DOHH2 (cell line): ENCODE data around the gene MAGEH1.

Experiments used
- H3F3A ChIP-seq: fragments of 200-600 bp; sonication (generic), shearing (Covaris generic); 2 replicates; pipeline ENCODE4 v1.6.0; 2016; ENCODE audit warnings: antibody characterized with exemption, mild to moderate bottlenecking; ENCODE audit not compliant: control insufficient read depth, insufficient read depth
- H3K27ac ChIP-seq: fragments of 200-600 bp; sonication (generic); 2 replicates; pipeline ENCODE4 v1.5.1; 2014; ENCODE audit warnings: low read depth, mild to moderate bottlenecking, low read length, moderate library complexity
- H3K27me3 ChIP-seq: fragments of 200-600 bp; sonication (generic); 2 replicates; pipeline ENCODE4 v1.6.1; 2014; ENCODE audit warnings: mild to moderate bottlenecking, low read length, mixed read lengths; ENCODE audit not compliant: control insufficient read depth
- H3K36me3 ChIP-seq: fragments of 200-600 bp; sonication (generic); 2 replicates; pipeline ENCODE4 v1.6.1; 2014; ENCODE audit warnings: mild to moderate bottlenecking, low read length, moderate library complexity, mixed read lengths; ENCODE audit not compliant: control insufficient read depth
- H3K4me1 ChIP-seq: fragments of 200-600 bp; sonication (generic); 2 replicates; pipeline ENCODE4 v1.6.1; 2014; ENCODE audit warnings: mild to moderate bottlenecking, low read length, mixed read lengths; ENCODE audit not compliant: control insufficient read depth
- H3K4me2 ChIP-seq: fragments of 200-600 bp; sonication (generic); 2 replicates; pipeline ENCODE4 v1.6.0; 2014; ENCODE audit warnings: mild to moderate bottlenecking, low read length, moderate library complexity
- H3K4me3 ChIP-seq: fragments of 200-600 bp; sonication (generic); 2 replicates; pipeline ENCODE4 v1.5.1; 2014; ENCODE audit warnings: mild to moderate bottlenecking, low read length, mixed read lengths
- H3K79me2 ChIP-seq: fragments of 200-600 bp; sonication (generic); 2 replicates; pipeline ENCODE4 v1.6.1; 2014; ENCODE audit warnings: mild to moderate bottlenecking, low read length, mixed read lengths; ENCODE audit not compliant: control insufficient read depth
- H3K9me2 ChIP-seq: fragments of 200-600 bp; sonication (generic); replicated peaks from 2 replicates; pipeline ENCODE4 v1.6.1; 2014; ENCODE audit warnings: mild to moderate bottlenecking, low read length, mixed read lengths; ENCODE audit not compliant: control insufficient read depth
- H3K9me3 ChIP-seq: fragments of 200-600 bp; sonication (generic); 2 replicates; pipeline ENCODE4 v1.6.1; 2014; ENCODE audit warnings: antibody characterized with exemption, low read length, mixed read lengths; ENCODE audit not compliant: control insufficient read depth, insufficient read depth
- H4K20me1 ChIP-seq: fragments of 200-600 bp; sonication (generic); 2 replicates; pipeline ENCODE4 v1.6.0; 2014; ENCODE audit warnings: low read depth, mild to moderate bottlenecking, antibody characterized with exemption, low read length, moderate library complexity; ENCODE audit not compliant: control insufficient read depth, insufficient read depth
- EZH2phosphoT487 ChIP-seq: fragments of 200-600 bp; sonication (generic); IDR thresholded peaks from 2 replicates; pipeline ENCODE4 v1.6.1; 2017; ENCODE audit warnings: borderline replicate concordance, mild to moderate bottlenecking, antibody characterized with exemption, low read length, moderate library complexity, mixed read lengths
- TF ChIP-seq, protein P1 (sequence below): fragments of 200-600 bp; sonication (generic); IDR thresholded peaks from one replicate; pipeline ENCODE4 v1.5.1; 2014; ENCODE audit warnings: antibody characterized with exemption, mild to moderate bottlenecking, low read depth, low read length; ENCODE audit not compliant: poor library complexity, severe bottlenecking

MAGEH1 gene

DNA sequence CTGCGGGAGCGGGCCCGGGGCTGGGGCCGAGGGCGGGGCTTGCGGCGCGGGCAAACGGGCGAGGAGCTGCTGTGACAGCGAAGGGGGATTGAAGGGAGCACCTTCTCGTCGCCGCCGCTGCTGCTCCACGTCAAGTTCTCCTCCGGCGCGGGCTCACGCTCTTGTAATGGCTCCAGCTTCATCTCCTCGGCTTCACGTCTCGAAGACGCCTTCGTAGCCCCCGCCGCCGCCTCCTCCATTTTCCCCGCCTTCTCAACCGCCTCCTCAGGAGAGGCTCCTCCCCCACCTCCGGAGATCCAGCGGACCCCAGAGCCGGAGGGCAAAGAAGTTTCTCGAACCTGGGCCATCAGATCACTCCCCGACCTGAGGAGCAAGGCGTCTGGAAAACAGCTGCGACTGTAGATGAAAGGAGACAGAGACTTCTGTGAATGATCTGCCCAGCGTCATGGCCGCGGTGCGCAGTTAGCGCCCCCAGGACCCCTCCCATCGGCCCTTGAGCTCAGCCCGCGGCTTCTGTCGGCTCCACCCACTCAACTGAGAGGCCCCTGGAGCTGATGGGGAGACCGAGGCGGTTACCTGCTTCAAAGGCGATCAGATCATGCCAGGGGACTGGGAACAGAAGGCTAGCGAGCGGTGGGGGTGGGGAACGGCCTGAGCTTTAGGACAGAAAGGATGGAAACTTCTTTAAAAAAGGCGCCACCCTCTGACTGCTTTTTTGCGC, 36.8 kb downstream of the MAGEH1 start:
- no peaks in the 10 kb centered on the region for H3K9me2 ChIP-seq
- H3K4me1 ChIP-seq: peaks cover 10% of the 10 kb centered on the region
- no peaks in the 10 kb centered on the region for H3K27me3 ChIP-seq
- H3K4me3 ChIP-seq: peak overlapping the region; percentile 81
- H3K79me2 ChIP-seq: no peaks in the 10 kb centered on the region
- H3F3A ChIP-seq: no peaks in the 10 kb centered on the region
- peak overlapping the region; percentile 66 for H3K4me2 ChIP-seq
- H4K20me1 ChIP-seq: no peaks in the 10 kb centered on the region
- TF ChIP-seq EZH2phosphoT487: no peak
- TF ChIP-seq, protein P1, sequence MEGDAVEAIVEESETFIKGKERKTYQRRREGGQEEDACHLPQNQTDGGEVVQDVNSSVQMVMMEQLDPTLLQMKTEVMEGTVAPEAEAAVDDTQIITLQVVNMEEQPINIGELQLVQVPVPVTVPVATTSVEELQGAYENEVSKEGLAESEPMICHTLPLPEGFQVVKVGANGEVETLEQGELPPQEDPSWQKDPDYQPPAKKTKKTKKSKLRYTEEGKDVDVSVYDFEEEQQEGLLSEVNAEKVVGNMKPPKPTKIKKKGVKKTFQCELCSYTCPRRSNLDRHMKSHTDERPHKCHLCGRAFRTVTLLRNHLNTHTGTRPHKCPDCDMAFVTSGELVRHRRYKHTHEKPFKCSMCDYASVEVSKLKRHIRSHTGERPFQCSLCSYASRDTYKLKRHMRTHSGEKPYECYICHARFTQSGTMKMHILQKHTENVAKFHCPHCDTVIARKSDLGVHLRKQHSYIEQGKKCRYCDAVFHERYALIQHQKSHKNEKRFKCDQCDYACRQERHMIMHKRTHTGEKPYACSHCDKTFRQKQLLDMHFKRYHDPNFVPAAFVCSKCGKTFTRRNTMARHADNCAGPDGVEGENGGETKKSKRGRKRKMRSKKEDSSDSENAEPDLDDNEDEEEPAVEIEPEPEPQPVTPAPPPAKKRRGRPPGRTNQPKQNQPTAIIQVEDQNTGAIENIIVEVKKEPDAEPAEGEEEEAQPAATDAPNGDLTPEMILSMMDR: no peak
- H3K9me3 ChIP-seq: no peaks in the 10 kb centered on the region
- no peaks in the 10 kb centered on the region for H3K36me3 ChIP-seq
- peak overlapping the region; percentile 54 for H3K27ac ChIP-seq

DNA sequence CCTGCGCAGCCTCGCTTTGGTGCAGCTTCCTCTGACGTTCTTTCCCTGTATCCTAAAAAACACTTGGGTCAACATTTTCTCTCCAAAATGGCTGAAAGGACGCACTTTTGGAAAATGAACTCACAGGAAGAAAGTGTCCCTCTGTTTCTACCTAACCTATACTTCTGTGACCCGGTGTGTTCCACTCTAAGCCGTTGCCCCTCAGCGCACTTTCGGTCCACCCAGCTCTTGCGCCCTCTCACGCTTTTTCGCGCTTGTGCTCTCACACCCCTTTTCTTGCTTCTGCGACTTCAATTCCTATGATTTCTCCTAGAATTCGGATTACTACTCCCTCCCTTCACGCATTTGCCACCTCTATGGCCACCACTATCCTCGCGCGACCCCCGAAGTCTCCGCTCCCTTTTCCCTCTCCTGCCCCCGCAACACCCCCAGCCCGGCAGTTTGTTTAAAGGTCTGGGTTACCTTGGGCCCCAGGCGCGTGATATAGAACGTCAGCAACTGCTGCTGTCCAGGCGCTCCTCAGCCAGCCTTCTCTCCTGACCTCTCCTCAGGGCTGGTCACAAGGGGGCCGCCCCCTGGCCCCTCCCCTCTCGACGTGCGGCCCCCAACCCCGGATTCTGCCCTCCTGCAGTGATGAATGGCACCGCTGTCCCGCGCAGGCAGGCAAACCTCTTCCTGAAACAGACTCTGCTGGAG, 37.5 kb downstream of the MAGEH1 start, which contains the start of gene USP51:
Gene USP51, minus strand, starts transcription at position 535 of the 696 bp plus-strand sequence. CDS start 909 bp downstream, outside the sequence.
- Histone ChIP-seq H3K79me2 (no peaks in the 10 kb centered on the region), H3K27me3 (no peaks in the 10 kb centered on the region), H3K4me1 (peaks cover 10% of the 10 kb centered on the region), H4K20me1 (no peaks in the 10 kb centered on the region), H3K4me3 (peak within 1 kb of the TSS; percentile 81), H3K4me2 (peak within 1 kb of the TSS; percentile 66), H3F3A (no peaks in the 10 kb centered on the region), H3K27ac (peak within 1 kb of the TSS; percentile 54), H3K9me3 (no peaks in the 10 kb centered on the region), H3K9me2 (no peaks in the 10 kb centered on the region), H3K36me3 (no peaks in the 10 kb centered on the region)
- TF ChIP-seq, protein P1: peak; percentile 41
- TF ChIP-seq EZH2phosphoT487: no peak

- H3K27ac ChIP-seq: no peak overlapping the region
These were observed 38.2 kb downstream of the MAGEH1 start for GRCh38 chrX:55490121-55490520.

More at GRCh38 chrX:55490121-55490520, 38.2 kb downstream of the MAGEH1 start:
- Histone ChIP-seq H3K4me3 (peak overlapping the region; percentile 81), H3K4me2 (peak overlapping the region; percentile 66), H3K79me2 (no peaks in the 10 kb centered on the region), H3K27me3 (no peaks in the 10 kb centered on the region), H4K20me1 (no peaks in the 10 kb centered on the region), H3K9me2 (no peaks in the 10 kb centered on the region), H3K9me3 (no peaks in the 10 kb centered on the region), H3K36me3 (no peaks in the 10 kb centered on the region), H3F3A (no peaks in the 10 kb centered on the region), H3K4me1 (peaks cover 10% of the 10 kb centered on the region)
- TF ChIP-seq, protein P1: no peak
- TF ChIP-seq EZH2phosphoT487: no peak
